OCI-LY7 (cell line): Measurements from ENCODE around the gene MAPK11. TPM values are rescaled to one million over a fixed set of nuclear protein-coding genes. Genes with fewer than 3 reads are reported as not detected.

Experiments
- BruUV-seq: library from RNA; stranded (reverse); fragments of 400-500 nt; replicated peaks from 2 replicates; lab custom pipeline; 2021; lab: Mats Ljungman, UMichigan
- CTCF ChIA-PET: fragments of 300-600 bp; sonication (Branson Sonifier 250); formaldehyde crosslinking; loops from one replicate; lab custom pipeline; 2022; ENCODE audit warnings: antibody characterized with exemption; ENCODE audit not compliant: unreplicated experiment; lab: Charles Lee
- POLR2A ChIA-PET: fragments of 300-600 bp; sonication (Branson Sonifier 250); formaldehyde crosslinking; loops from one replicate; lab custom pipeline; 2022; ENCODE audit warnings: antibody characterized with exemption; lab: Charles Lee
- DNase-seq: peaks from one replicate; pipeline ENCODE4 v3.0.0-alpha.2; 2015; ENCODE audit warnings: low spot score
- H2AFZ ChIP-seq: fragments of 200-600 bp; sonication (generic), shearing (Covaris generic); 2 replicates; pipeline ENCODE4 v1.6.1; 2014; ENCODE audit warnings: mild to moderate bottlenecking, antibody characterized with exemption, low read length, moderate library complexity
- H3K27ac ChIP-seq: fragments of 200-600 bp; sonication (generic); 2 replicates; pipeline ENCODE4 v1.5.1; 2014; ENCODE audit warnings: mixed run types, low read depth, mild to moderate bottlenecking, moderate library complexity, low read length, inconsistent platforms; ENCODE audit not compliant: poor library complexity, severe bottlenecking
- H3K36me3 ChIP-seq: fragments of 200-600 bp; sonication (generic); 2 replicates; pipeline ENCODE4 v1.6.1; 2014; ENCODE audit warnings: mild to moderate bottlenecking, antibody characterized with exemption, low read length, moderate library complexity, mixed read lengths; ENCODE audit not compliant: insufficient read depth
- H3K4me1 ChIP-seq: fragments of 200-600 bp; sonication (generic); 2 replicates; pipeline ENCODE4 v1.5.1; 2014; ENCODE audit warnings: mild to moderate bottlenecking, low read length; ENCODE audit not compliant: insufficient read depth, poor library complexity, severe bottlenecking
- H3K4me2 ChIP-seq: fragments of 200-600 bp; sonication (generic); 2 replicates; pipeline ENCODE4 v1.6.1; 2014; ENCODE audit warnings: mild to moderate bottlenecking, low read length
- H3K4me3 ChIP-seq: fragments of 200-600 bp; sonication (generic); 2 replicates; pipeline ENCODE4 v1.5.1; 2014; ENCODE audit warnings: mild to moderate bottlenecking, low read depth, low read length; ENCODE audit not compliant: poor library complexity, severe bottlenecking
- H3K79me2 ChIP-seq: fragments of 200-600 bp; sonication (generic); 2 replicates; pipeline ENCODE4 v1.6.1; 2016; ENCODE audit warnings: low read depth, mild to moderate bottlenecking, low read length, moderate library complexity, mixed read lengths; ENCODE audit not compliant: insufficient read depth
- H3K9me2 ChIP-seq: fragments of 200-600 bp; sonication (generic); 2 replicates; pipeline ENCODE4 v1.6.1; 2016; ENCODE audit warnings: mild to moderate bottlenecking, low read length, mixed read lengths; ENCODE audit not compliant: insufficient read depth
- H3K9me3 ChIP-seq: fragments of 200-600 bp; sonication (generic); 2 replicates; pipeline ENCODE4 v1.6.1; 2014; ENCODE audit warnings: mild to moderate bottlenecking, mixed run types, low read length, mixed read lengths
- H4K20me1 ChIP-seq: fragments of 200-600 bp; sonication (generic); 2 replicates; pipeline ENCODE4 v1.6.1; 2014; ENCODE audit warnings: mild to moderate bottlenecking, antibody characterized with exemption, low read length, moderate library complexity, mixed read lengths; ENCODE audit not compliant: insufficient read depth
- CTCF ChIP-seq: fragments of 200-600 bp; sonication (generic); conservative IDR thresholded peaks from 2 replicates; pipeline ENCODE4 v1.5.1; 2014; ENCODE audit warnings: mild to moderate bottlenecking, antibody characterized with exemption, low read length, moderate library complexity, mixed read lengths
- EZH2phosphoT487 ChIP-seq: fragments of 200-600 bp; sonication (generic); IDR thresholded peaks from 2 replicates; pipeline ENCODE4 v1.6.1; 2018; ENCODE audit warnings: low read depth, borderline replicate concordance, mild to moderate bottlenecking, mixed run types, antibody characterized with exemption, low read length, moderate library complexity, mixed read lengths
- intact Hi-C: fragments of 100-400 bp; cut with micrococcal nuclease; formaldehyde crosslinking; loops from one replicate; pipeline ENCODE4 v1.10.0; 2022; ENCODE audit not compliant: unreplicated experiment
- total RNA-seq, 2 experiments: library from RNA; depleted of rRNA in 1 of 2; stranded (reverse); fragments of >200 nt in 1 of 2; shearing (Covaris generic) in 1 of 2; gene quantifications; 2 replicates each; pipeline ENCODE4 v1.2.3, GENCODE V29; 2014 to 2022

MAPK11 gene
- total RNA-seq, 2 experiments from 2014 or later: 12.0 to 19.7 TPM

DNA sequence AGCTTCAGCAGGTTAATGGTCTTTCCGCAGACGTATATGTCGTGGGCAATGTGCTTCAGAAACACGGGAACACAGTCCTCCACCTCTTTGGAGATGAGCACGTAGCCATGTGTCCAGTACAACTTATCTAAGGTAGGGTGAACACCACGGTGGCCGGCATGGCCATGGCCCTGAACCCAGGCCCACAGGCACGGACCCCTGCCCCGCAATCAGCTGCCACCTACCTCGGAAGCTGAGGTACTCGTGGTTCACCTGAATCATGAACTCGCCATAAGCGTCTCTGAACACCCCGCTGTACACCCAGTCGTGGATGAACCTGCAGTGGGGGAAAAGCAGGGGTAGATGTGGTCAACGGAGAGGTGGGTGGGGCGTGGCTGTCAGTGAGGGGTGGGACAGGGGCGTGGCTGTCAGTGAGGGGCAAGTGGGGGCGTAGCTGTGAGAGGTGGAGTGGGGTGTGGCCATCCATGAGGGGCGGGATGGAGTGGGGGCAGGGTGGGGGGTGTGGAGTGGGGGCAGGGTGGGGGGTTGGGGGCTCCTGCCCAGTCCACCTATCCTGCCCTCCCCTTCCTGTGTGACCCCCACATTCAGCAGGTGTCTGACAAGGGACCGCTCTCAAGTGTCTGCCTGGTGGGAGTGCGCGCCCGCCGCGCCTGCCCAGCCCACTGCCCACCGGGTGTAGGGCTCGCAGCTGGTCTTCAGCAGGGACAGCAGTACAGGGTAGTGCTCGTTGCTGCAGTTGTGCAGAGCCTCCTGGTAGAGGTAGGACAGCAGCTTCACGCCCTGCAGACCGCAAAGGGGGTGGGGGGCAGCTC is 43.9 kb downstream of the MAPK11 start:
- Histone ChIP-seq H4K20me1 (no peaks in the 10 kb centered on the region), H3K4me2 (no peak overlapping the region), H2AFZ (no peak overlapping the region), H3K36me3 (peaks cover 56% of the 10 kb centered on the region), H3K9me3 (no peaks in the 10 kb centered on the region), H3K9me2 (no peaks in the 10 kb centered on the region), H3K79me2 (no peaks in the 10 kb centered on the region), H3K4me1 (no peaks in the 10 kb centered on the region), H3K27ac (no peak overlapping the region), H3K4me3 (no peak overlapping the region)
- BruUV-seq: no TSS peak
- ChIA-PET CTCF (no interaction called here), POLR2A (no interaction called here)
- TF ChIP-seq CTCF (no peak), EZH2phosphoT487 (no peak)
- intact Hi-C loops: no loop called here
- no peak for DNase-seq

DNA sequence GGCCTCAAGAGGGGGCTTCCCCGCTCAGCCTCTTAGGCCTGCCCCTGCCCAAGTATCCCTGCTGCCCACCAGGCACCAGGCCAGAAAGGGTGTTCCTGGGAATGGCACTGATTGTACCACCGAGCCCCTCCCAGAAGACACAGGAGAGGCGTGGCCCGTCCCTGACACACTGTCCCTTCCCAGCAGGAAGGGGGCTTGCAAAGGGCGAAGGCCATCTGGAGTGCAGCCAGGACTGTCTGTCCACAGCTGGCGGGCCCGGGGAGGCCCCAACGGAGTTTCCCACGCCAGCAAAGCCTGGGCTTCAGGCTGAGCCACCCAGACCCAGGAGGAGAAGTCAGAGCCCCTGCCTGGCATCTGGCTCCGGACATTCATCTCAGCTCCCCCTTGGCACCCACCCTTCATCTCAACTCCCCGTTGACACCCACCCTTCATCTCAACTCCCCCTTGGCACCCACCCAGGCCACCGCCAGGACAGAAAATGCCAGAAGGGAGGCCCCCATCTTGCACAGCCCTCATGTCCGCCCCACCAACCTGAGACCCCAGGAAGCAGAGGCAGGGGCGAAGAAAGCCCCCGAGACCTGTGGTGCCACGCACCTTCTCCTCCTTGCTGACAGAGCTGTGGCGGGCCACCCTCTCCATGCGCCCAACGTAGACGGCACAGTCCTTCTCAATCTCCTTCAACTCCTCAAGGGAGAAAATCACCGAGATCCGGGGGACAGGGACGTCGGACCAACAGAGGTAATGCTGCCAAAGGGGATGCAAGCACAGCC is 44.8 kb downstream of the MAPK11 start:
- ChIA-PET CTCF (no interaction called here), POLR2A (no interaction called here)
- no TSS peak for BruUV-seq
- intact Hi-C loops: no loop called here
- Histone ChIP-seq H3K4me3 (no peak overlapping the region), H3K4me1 (no peaks in the 10 kb centered on the region), H3K9me3 (no peaks in the 10 kb centered on the region), H3K79me2 (no peaks in the 10 kb centered on the region), H3K4me2 (no peak overlapping the region), H3K27ac (no peak overlapping the region), H2AFZ (no peak overlapping the region), H3K36me3 (peaks cover 65% of the 10 kb centered on the region), H4K20me1 (no peaks in the 10 kb centered on the region), H3K9me2 (no peaks in the 10 kb centered on the region)
- no peak for TF ChIP-seq CTCF
- no peak for TF ChIP-seq EZH2phosphoT487
- DNase-seq: no peak
